HL-60 (cell line): ENCODE data around the gene KRTAP20-3.

ENCODE experiments used
- DNase-seq, 2 experiments: peaks; one replicate each; pipeline ENCODE4 v3.0.0-alpha.2; 2010 to 2020; ENCODE audit warnings: low read depth in 1 of 2, low spot score in 1 of 2
- H3K27ac ChIP-seq: fragments of 250-450 bp; sonication (Bioruptor Pico); replicated peaks from 2 replicates; pipeline ENCODE4 v1.5.1; 2020; ENCODE audit warnings: mild to moderate bottlenecking, moderate library complexity
- H3K27me3 ChIP-seq: fragments of 250-450 bp; sonication (Bioruptor Pico); 2 replicates; pipeline ENCODE4 v1.5.1; 2021; ENCODE audit warnings: mild to moderate bottlenecking, moderate library complexity; ENCODE audit not compliant: insufficient read depth, poor library complexity, severe bottlenecking
- H3K4me3 ChIP-seq: replicated peaks from 2 replicates; pipeline ENCODE4 v1.5.1; 2011; ENCODE audit warnings: mild to moderate bottlenecking, control low read depth, low read length; ENCODE audit not compliant: insufficient read depth
- CTCF ChIP-seq: IDR thresholded peaks from one replicate; pipeline ENCODE4 v1.5.1; 2011; ENCODE audit warnings: low read length, control low read depth, inconsistent platforms; ENCODE audit not compliant: insufficient read depth
- GABPA ChIP-seq: IDR thresholded peaks from 2 replicates; pipeline ENCODE4 v1.6.1; 2012; ENCODE audit warnings: low read depth
- POLR2AphosphoS5 ChIP-seq: IDR thresholded peaks from 2 replicates; pipeline ENCODE4 v1.6.1; 2012; ENCODE audit warnings: low read depth
- REST ChIP-seq: IDR thresholded peaks from 2 replicates; pipeline ENCODE4 v1.6.1; 2012; ENCODE audit warnings: low read depth; ENCODE audit not compliant: insufficient replicate concordance
- SPI1 ChIP-seq: IDR thresholded peaks from 2 replicates; pipeline ENCODE4 v1.6.1; 2012; ENCODE audit warnings: low read depth, mild to moderate bottlenecking, borderline replicate concordance
- long read RNA-seq: library from polyadenylated mRNA; unstranded; transcript quantifications from one replicate; pipeline ENCODE4 v2.0.0, GENCODE V29; 2020

The KRTAP20-3 gene
- long read RNA-seq: 0 reads

GRCh38 chr21:30642564-30642963 is at the start of gene KRTAP20-3:
Gene KRTAP20-3, plus strand, starts transcription at chr21:30642864.
- Histone ChIP-seq H3K27ac (no peak within 1 kb of the TSS), H3K27me3 (no peaks in the 10 kb centered on the region), H3K4me3 (no peak within 1 kb of the TSS)
- no peak for TF ChIP-seq SPI1
- no peak for TF ChIP-seq GABPA
- TF ChIP-seq POLR2AphosphoS5: no peak
- TF ChIP-seq REST: no peak
- no peak for TF ChIP-seq CTCF
- no peak for DNase-seq

GRCh38 chr21:30598802-30599201 is 43.9 kb upstream of the KRTAP20-3 start, which contains the start of gene KRTAP6-2:
Gene KRTAP6-2, minus strand, starts transcription at chr21:30598902. Its CDS starts 28 bp downstream, at chr21:30598874.
- Histone ChIP-seq H3K27me3 (no peaks in the 10 kb centered on the region), H3K27ac (no peak within 1 kb of the TSS), H3K4me3 (no peak within 1 kb of the TSS)
- no peak for DNase-seq
- TF ChIP-seq POLR2AphosphoS5 (no peak), CTCF (no peak), GABPA (no peak), SPI1 (no peak), REST (no peak)

GRCh38 chr21:30600787-30601186 is 41.9 kb upstream of the KRTAP20-3 start, which contains the start of gene KRTAP22-1:
Gene KRTAP22-1, plus strand, starts transcription at chr21:30601087.
- H3K27me3 ChIP-seq: no peaks in the 10 kb centered on the region
- no peak for DNase-seq
- no peak within 1 kb of the TSS for H3K27ac ChIP-seq
- no peak for TF ChIP-seq CTCF
- no peak for TF ChIP-seq POLR2AphosphoS5
- no peak for TF ChIP-seq GABPA
- TF ChIP-seq REST: no peak
- no peak for TF ChIP-seq SPI1
- H3K4me3 ChIP-seq: no peak within 1 kb of the TSS
